T-helper 2 cell (primary cell): ENCODE data around the gene ANKRD30BL.
"Not testable (repeated sequence)": the region's sequence is repeated elsewhere in the genome, so short reads cannot be mapped to it uniquely, and the experiment has no call there.

ENCODE experiments used
- DNase-seq, 5 experiments: peaks; one replicate each; pipeline versions ENCODE4 v3.0.0 to v3.0.0-alpha.2; 2012 to 2022
- total RNA-seq, 2 donors: gene quantifications; one replicate each; lab custom pipeline; 2026; lab: John Stamatoyannopoulos, UW

ANKRD30BL gene, protein sequence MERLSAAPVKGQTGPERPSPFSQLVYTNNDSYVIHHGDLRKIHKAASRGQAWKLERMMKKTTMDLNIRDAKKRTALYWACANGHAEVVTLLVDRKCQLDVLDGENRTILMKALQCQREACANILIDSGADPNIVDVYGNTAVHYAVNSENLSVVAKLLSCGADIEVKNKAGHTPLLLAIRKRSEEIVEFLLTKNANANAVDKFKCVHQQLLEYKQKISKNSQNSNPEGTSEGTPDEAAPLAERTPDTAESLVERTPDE
- total RNA-seq = 0 reads per million in 2 donors

- not testable (repeated sequence) for DNase-seq
These were observed at the start of gene ANKRD30BL for GRCh38 chr2:132161161-132162124. Gene ANKRD30BL, minus strand, starts transcription at chr2:132161952. Its CDS starts 247 bp downstream, at chr2:132161705.

DNA sequence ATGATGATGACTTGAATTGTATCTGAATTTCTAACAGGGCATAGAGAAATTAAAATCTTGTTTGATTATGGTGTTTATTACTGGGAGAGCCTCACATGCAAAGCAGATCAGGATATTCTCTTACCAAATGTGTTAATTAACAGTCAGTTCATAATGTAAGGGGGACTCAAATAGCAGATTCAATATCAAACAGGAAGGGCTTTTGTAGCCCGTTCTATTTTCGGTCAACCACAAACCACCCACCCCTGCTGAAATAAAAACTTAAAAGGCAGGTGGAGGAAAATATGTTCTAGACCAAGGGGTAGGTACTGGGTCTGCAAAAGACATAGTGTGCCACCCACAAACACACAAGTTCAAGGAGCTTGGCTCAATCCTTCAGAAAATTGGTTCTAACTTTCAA, 41.1 kb upstream of the ANKRD30BL start:
- not testable (repeated sequence) for DNase-seq

DNA sequence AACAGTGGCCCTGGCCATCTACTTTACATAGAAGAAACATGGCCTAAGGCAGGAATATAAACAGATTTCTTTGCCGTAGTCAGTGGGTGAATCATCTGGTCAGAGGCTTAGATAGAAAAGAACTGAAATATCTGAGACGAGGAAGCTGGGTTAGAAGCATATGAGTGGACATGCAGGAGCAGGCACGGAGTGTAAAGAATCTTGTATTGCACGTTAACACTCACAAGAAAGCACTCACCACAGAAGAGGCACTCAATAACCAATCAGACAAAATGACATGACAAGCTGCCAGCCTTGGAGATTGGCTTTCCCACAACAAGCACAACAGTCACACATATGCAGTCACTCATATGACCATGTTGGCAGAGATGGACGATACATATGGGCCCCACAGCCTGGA, 31.1 kb upstream of the ANKRD30BL start:
- DNase-seq = not testable (repeated sequence)

DNA sequence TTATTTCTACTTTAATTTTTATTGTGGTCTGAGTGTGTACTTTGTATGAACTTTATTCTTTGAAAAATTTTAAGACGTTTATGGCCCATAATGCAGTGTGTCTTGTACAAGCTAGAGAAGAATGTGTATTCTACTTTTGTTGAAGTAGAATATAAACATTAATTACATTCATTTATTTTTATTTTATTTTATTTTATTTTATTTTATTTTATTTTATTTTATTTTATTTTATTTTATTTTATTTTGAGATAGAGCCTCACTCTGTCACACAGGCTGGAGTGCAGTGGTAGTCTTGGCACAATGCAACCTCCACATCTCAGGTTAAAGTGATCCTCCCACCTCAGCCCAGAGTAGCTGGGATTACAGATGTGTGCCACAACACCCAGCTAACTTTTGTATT, 5.3 kb upstream of the ANKRD30BL start:
- DNase-seq = not testable (repeated sequence)

GRCh38 chr2:132162125-132162660, 441 bp upstream of the ANKRD30BL start:
- DNase-seq = not testable (repeated sequence)

GRCh38 chr2:132146774-132147173, 15.0 kb downstream of the ANKRD30BL start:
- peak in 1 of 5 experiments; percentile 6 for DNase-seq
